Stomach (tissue), 9 donors: ENCODE measurements around the gene BBS9. TPM values are rescaled to one million over a fixed set of nuclear protein-coding genes. Genes with fewer than 3 reads are reported as not detected.

Experiments used
- DNase-seq, 2 donors: peaks; one replicate each; pipeline versions ENCODE4 v3.0.0 to v3.0.0-alpha.2; 2013 to 2019
- H3K27ac ChIP-seq, 5 donors: fragments of 200-600 bp in 4 of 5; sonication (generic) in 4 of 5; one replicate each; pipeline ENCODE4 v1.5.1; 2013 to 2019; ENCODE audit warnings: mild to moderate bottlenecking in 1 of 5, moderate library complexity in 1 of 5
- H3K27me3 ChIP-seq, 3 donors: fragments of 200-600 bp; sonication (generic); one replicate each; pipeline ENCODE4 v1.5.1; 2017 to 2019; ENCODE audit warnings: mixed run types in 1 of 3
- H3K36me3 ChIP-seq, 4 donors: fragments of 200-600 bp; sonication (generic); 1 replicate in 3 of 4; 2 replicates in 1 of 4; pipeline ENCODE4 v1.5.1; 2016 to 2019
- H3K4me1 ChIP-seq, 4 donors: fragments of 200-600 bp; sonication (generic); one replicate each; pipeline ENCODE4 v1.5.1; 2016 to 2019
- H3K4me3 ChIP-seq, 4 donors: fragments of 200-600 bp; sonication (generic) in 3 of 4; one replicate each; pipeline ENCODE4 v1.5.1; 2016 to 2019; ENCODE audit warnings: mild to moderate bottlenecking in 1 of 4
- H3K9me3 ChIP-seq, 4 donors: fragments of 200-600 bp; sonication (generic); one replicate each; pipeline ENCODE4 v1.5.1; 2016 to 2019
- CTCF ChIP-seq, 7 experiments: fragments of 450-650 bp in 4 of 7; fragments of 200-600 bp in 3 of 7; sonication (generic) in 3 of 7; IDR thresholded peaks; one replicate each; pipeline ENCODE4 v1.5.1; 2016 to 2019; ENCODE audit warnings: antibody characterized with exemption in 7 of 7, control low read depth in 2 of 7, mild to moderate bottlenecking in 1 of 7
- EP300 ChIP-seq: sonication (generic); formaldehyde crosslinking; IDR thresholded peaks from one replicate; pipeline ENCODE4 v1.6.1; 2017; ENCODE audit warnings: antibody characterized with exemption
- POLR2A ChIP-seq, 4 donors: fragments of 450-650 bp; IDR thresholded peaks; one replicate each; pipeline ENCODE4 v1.6.1; 2016; ENCODE audit warnings: antibody characterized with exemption in 4 of 4, control low read depth in 2 of 4, mild to moderate bottlenecking in 1 of 4, moderate library complexity in 1 of 4
- POLR2AphosphoS5 ChIP-seq, 3 donors: sonication (generic); formaldehyde crosslinking; IDR thresholded peaks; one replicate each; pipeline ENCODE4 v1.6.1; 2016; ENCODE audit warnings: antibody characterized with exemption in 3 of 3
- WGBS, 5 donors: extraction: QIAGEN DNeasy Blood & Tissue Kit in 3 of 5; methylation state at CpG; one replicate each; pipeline versions ENCODE4 v1.1.5 to v1.1.7; 2013 to 2018; 5-methylcytosine and 5-hydroxymethylcytosine counted together
- intact Hi-C: fragments of 100-400 bp; cut with DNase I; formaldehyde crosslinking; loops from one replicate; pipeline ENCODE4 v1.15.1; 2023; ENCODE audit warnings: low total_unique reads
- polyA plus RNA-seq, 3 donors: library from polyadenylated mRNA; stranded (reverse); fragments of 200-250 nt; gene quantifications; one replicate each; pipeline ENCODE4 v1.2.3, GENCODE V29; 2013
- total RNA-seq, 5 donors: library from RNA; depleted of rRNA; stranded (reverse); fragments of >200 nt; gene quantifications; one replicate each; pipeline versions ENCODE4 v1.1.0 to v1.2.3, GENCODE V29; 2014 to 2016
- donor health status: healthy with polysubstance abuse.
- donor health status: Bipolar disorder and iron deficiency.
- donor health status: healthy.

Gene BBS9
- total and polyA plus RNA-seq, 8 donors = 3.2 to 43.9 (median 5.9) TPM

GRCh38 chr7:33129806-33130153, 416 bp downstream of the BBS9 start:
- peak overlapping the region; percentile 64 to 96 (median 84) for H3K4me3 ChIP-seq
- 0% methylated on average over 11 of the region's 11 CpGs for WGBS, 5 donors
- no peaks in the 10 kb centered on the region for H3K9me3 ChIP-seq
- TF ChIP-seq POLR2AphosphoS5 (IDR thresholded peaks at IDR 0.05) = no peak
- no peak for TF ChIP-seq POLR2A (IDR thresholded peaks at IDR 0.05)
- no peak for TF ChIP-seq CTCF (IDR thresholded peaks at IDR 0.05)
- no peak for TF ChIP-seq EP300
- DNase-seq = no peak
- no peaks in the 10 kb centered on the region for H3K27me3 ChIP-seq
- H3K36me3 ChIP-seq = no peaks in the 10 kb centered on the region
- H3K27ac ChIP-seq = peak overlapping the region; percentile 49 to 90 (median 87)
- intact Hi-C loops = no loop called here
- peaks cover 6 to 35% (median 19%) of the 10 kb centered on the region in 4 donors for H3K4me1 ChIP-seq

- intact Hi-C loops = no loop called here
- peaks cover 6 to 35% (median 19%) of the 10 kb centered on the region in 4 donors for H3K4me1 ChIP-seq
- H3K36me3 ChIP-seq = no peaks in the 10 kb centered on the region
- H3K27me3 ChIP-seq = no peaks in the 10 kb centered on the region
- H3K4me3 ChIP-seq = peak overlapping the region; percentile 64 to 96 (median 84)
- H3K27ac ChIP-seq = peak overlapping the region in 1 of 5 donors; percentile 82
- peak in 1 of 2 donors; percentile 11 for DNase-seq
- WGBS, 5 donors = 12 to 18% (median 16%) methylated on average over 3 of the region's 3 CpGs
- TF ChIP-seq CTCF (IDR thresholded peaks at IDR 0.05) = no peak
- no peak for TF ChIP-seq EP300
- no peak for TF ChIP-seq POLR2A (IDR thresholded peaks at IDR 0.05)
- no peak for TF ChIP-seq POLR2AphosphoS5 (IDR thresholded peaks at IDR 0.05)
- no peaks in the 10 kb centered on the region for H3K9me3 ChIP-seq
Observed at GRCh38 chr7:33130184-33130583, 820 bp downstream of the BBS9 start.

GRCh38 chr7:33137103-33137502, 7.7 kb downstream of the BBS9 start:
- DNase-seq = no peak
- TF ChIP-seq POLR2A (IDR thresholded peaks at IDR 0.05) (no peak), EP300 (no peak), CTCF (IDR thresholded peaks at IDR 0.05) (no peak), POLR2AphosphoS5 (IDR thresholded peaks at IDR 0.05) (no peak)
- Histone ChIP-seq H3K4me3 (no peak overlapping the region), H3K4me1 (peaks cover 0 to 7% (median 0%) of the 10 kb centered on the region in 4 donors), H3K27me3 (no peaks in the 10 kb centered on the region), H3K27ac (no peak overlapping the region), H3K36me3 (no peaks in the 10 kb centered on the region), H3K9me3 (no peaks in the 10 kb centered on the region)
- intact Hi-C loops = no loop called here
- WGBS, 5 donors = 92 to 94% (median 93%) methylated on average over 14 to 15 of the region's 15 CpGs

GRCh38 chr7:33142585-33142984, 13.2 kb downstream of the BBS9 start:
- TF ChIP-seq POLR2AphosphoS5 (IDR thresholded peaks at IDR 0.05) = no peak
- TF ChIP-seq EP300 = no peak
- no peak for TF ChIP-seq POLR2A (IDR thresholded peaks at IDR 0.05)
- no peak for TF ChIP-seq CTCF (IDR thresholded peaks at IDR 0.05)
- H3K27me3 ChIP-seq = no peaks in the 10 kb centered on the region
- H3K27ac ChIP-seq = no peak overlapping the region
- no peaks in the 10 kb centered on the region for H3K36me3 ChIP-seq
- no peak overlapping the region for H3K4me3 ChIP-seq
- H3K9me3 ChIP-seq = no peaks in the 10 kb centered on the region
- intact Hi-C loops = no loop called here
- WGBS, 5 donors = 85 to 96% (median 94%) methylated on average over 1 of the region's 1 CpG
- no peak for DNase-seq
- peaks cover 0 to 5% (median 2%) of the 10 kb centered on the region in 4 donors for H3K4me1 ChIP-seq
